Esophagus squamous epithelium (tissue), 5 donors: ENCODE data around the gene PSMC3IP. TPM values are rescaled to one million over a fixed set of nuclear protein-coding genes. Genes with fewer than 3 reads are reported as not detected.

Source experiments
- DNase-seq: peaks from one replicate; lab custom pipeline; 2025; lab: John Stamatoyannopoulos, UW
- H3K27ac ChIP-seq, 4 donors: fragments of 200-600 bp; sonication (generic); one replicate each; pipeline ENCODE4 v1.5.1; 2016 to 2019; ENCODE audit warnings: mild to moderate bottlenecking in 1 of 4
- H3K27me3 ChIP-seq, 4 donors: fragments of 200-600 bp; sonication (generic); 1 replicate in 3 of 4; 2 replicates in 1 of 4; pipeline versions ENCODE4 v1.5.1 to v1.6.0; 2017 to 2021; ENCODE audit warnings: antibody characterized with exemption in 1 of 4
- H3K36me3 ChIP-seq, 3 donors: fragments of 200-600 bp; sonication (generic); one replicate each; pipeline ENCODE4 v1.5.1; 2016 to 2019
- H3K4me1 ChIP-seq, 3 donors: fragments of 200-600 bp; sonication (generic); one replicate each; pipeline ENCODE4 v1.5.1; 2017 to 2019
- H3K4me3 ChIP-seq, 4 donors: fragments of 200-600 bp; sonication (generic); 1 replicate in 3 of 4; 2 replicates in 1 of 4; pipeline ENCODE4 v1.5.1; 2016 to 2019; ENCODE audit warnings: mild to moderate bottlenecking in 2 of 4, moderate library complexity in 1 of 4
- H3K9me3 ChIP-seq, 3 donors: fragments of 200-600 bp; sonication (generic); one replicate each; pipeline ENCODE4 v1.5.1; 2016 to 2019
- CTCF ChIP-seq, 6 experiments: fragments of 450-650 bp in 4 of 6; fragments of 200-600 bp in 2 of 6; sonication (generic) in 2 of 6; IDR thresholded peaks; one replicate each; pipeline ENCODE4 v1.5.1; 2016 to 2019; ENCODE audit warnings: antibody characterized with exemption in 6 of 6, mild to moderate bottlenecking in 4 of 6, moderate library complexity in 4 of 6
- POLR2A ChIP-seq, 4 donors: fragments of 450-650 bp; IDR thresholded peaks; one replicate each; pipeline ENCODE4 v1.6.1; 2017; ENCODE audit warnings: antibody characterized with exemption in 4 of 4, mild to moderate bottlenecking in 4 of 4, moderate library complexity in 3 of 4
- WGBS, 2 donors: methylation state at CpG; one replicate each; pipeline ENCODE4 v1.1.5; 2018; 5-methylcytosine and 5-hydroxymethylcytosine counted together
- intact Hi-C: fragments of 100-400 bp; cut with DNase I; formaldehyde crosslinking; loops from one replicate; pipeline ENCODE4 v1.15.0; 2022
- total RNA-seq, 4 donors: library from RNA; depleted of rRNA; stranded (reverse); fragments of >200 nt; gene quantifications; one replicate each; pipeline ENCODE4 v1.1.0, GENCODE V29; 2016
- donor health status: DM: yes; HTN: yes; CAD: no.

PSMC3IP gene
- total RNA-seq, 4 donors from 2014 or later = 0.61 to 4.8 (median 2.8) TPM

- Histone ChIP-seq H3K9me3 (no peaks in the 10 kb centered on the region), H3K27ac (peak overlapping the region; percentile 9 to 99 (median 94)), H3K27me3 (no peaks in the 10 kb centered on the region), H3K4me1 (peaks cover 28 to 49% (median 31%) of the 10 kb centered on the region in 3 donors), H3K4me3 (no peak overlapping the region), H3K36me3 (peaks cover 48 to 81% (median 57%) of the 10 kb centered on the region in 3 donors)
- 81 to 94% methylated on average over 10 of the region's 14 CpGs for WGBS, 2 donors
- intact Hi-C loops = no loop called here
- TF ChIP-seq POLR2A (IDR thresholded peaks at IDR 0.05) (no peak), CTCF (IDR thresholded peaks at IDR 0.05) (no peak)
- no peak for DNase-seq
Observed at GRCh38 chr17:42568341-42569111, 9.0 kb downstream of the PSMC3IP start.

- Histone ChIP-seq H3K9me3 (no peaks in the 10 kb centered on the region), H3K36me3 (peaks cover 39 to 66% (median 42%) of the 10 kb centered on the region in 3 donors), H3K27me3 (no peaks in the 10 kb centered on the region), H3K4me3 (peak within 1 kb of the TSS; percentile 91 to 99 (median 94)), H3K27ac (peak within 1 kb of the TSS; percentile 94 to 99 (median 96)), H3K4me1 (peaks cover 37 to 61% (median 40%) of the 10 kb centered on the region in 3 donors)
- intact Hi-C loops = no loop called here
- TF ChIP-seq POLR2A (IDR thresholded peaks at IDR 0.05) = peak in 3 of 4 donors; percentile 34 to 47 (median 47)
- TF ChIP-seq CTCF (IDR thresholded peaks at IDR 0.05) = peak in 1 of 6 experiments; percentile 25
- WGBS, 2 donors = 0 to 2% methylated on average over 7 to 13 of the region's 72 CpGs
- DNase-seq = peak; percentile 54
Observed at GRCh38 chr17:42566883-42567573, 10.5 kb downstream of the PSMC3IP start, which contains the start of gene MLX. MLX (plus strand) TSS chr17:42567100; CDS start chr17:42567125, 25 bp downstream.

GRCh38 chr17:42566215-42566882, 11.2 kb downstream of the PSMC3IP start:
- TF ChIP-seq CTCF (IDR thresholded peaks at IDR 0.05) = peak in 1 of 6 experiments; percentile 7
- no peak for TF ChIP-seq POLR2A (IDR thresholded peaks at IDR 0.05)
- no peak for DNase-seq
- H3K9me3 ChIP-seq = no peaks in the 10 kb centered on the region
- no peaks in the 10 kb centered on the region for H3K27me3 ChIP-seq
- peak overlapping the region; percentile 91 to 99 (median 94) for H3K4me3 ChIP-seq
- peaks cover 41 to 66% (median 45%) of the 10 kb centered on the region in 3 donors for H3K4me1 ChIP-seq
- WGBS, 2 donors = 35 to 45% methylated on average over 8 to 12 of the region's 28 CpGs
- intact Hi-C loops = no loop called here
- H3K36me3 ChIP-seq = peaks cover 32 to 59% (median 36%) of the 10 kb centered on the region in 3 donors
- peak overlapping the region; percentile 94 to 99 (median 96) for H3K27ac ChIP-seq

- no peak for DNase-seq
- H3K27me3 ChIP-seq = no peaks in the 10 kb centered on the region
- H3K9me3 ChIP-seq = no peaks in the 10 kb centered on the region
- peaks cover 43 to 70% (median 47%) of the 10 kb centered on the region in 3 donors for H3K4me1 ChIP-seq
- peaks cover 31 to 52% (median 33%) of the 10 kb centered on the region in 3 donors for H3K36me3 ChIP-seq
- no peak for TF ChIP-seq POLR2A (IDR thresholded peaks at IDR 0.05)
- TF ChIP-seq CTCF (IDR thresholded peaks at IDR 0.05) = no peak
- intact Hi-C loops = no loop called here
- 84 to 100% methylated on average over 1 to 13 of the region's 16 CpGs for WGBS, 2 donors
- peak overlapping the region; percentile 94 to 99 (median 96) for H3K27ac ChIP-seq
- no peak overlapping the region for H3K4me3 ChIP-seq
Observed at GRCh38 chr17:42565523-42566214, 11.9 kb downstream of the PSMC3IP start.
